NCI-H524 treated with DMSO at 0.1 percent for 48 hours (cell line): ENCODE measurements around the gene IGF1R.

ENCODE experiments used
- DNase-seq: peaks from one replicate; lab custom pipeline; 2025; lab: John Stamatoyannopoulos, UW

The IGF1R gene

DNA sequence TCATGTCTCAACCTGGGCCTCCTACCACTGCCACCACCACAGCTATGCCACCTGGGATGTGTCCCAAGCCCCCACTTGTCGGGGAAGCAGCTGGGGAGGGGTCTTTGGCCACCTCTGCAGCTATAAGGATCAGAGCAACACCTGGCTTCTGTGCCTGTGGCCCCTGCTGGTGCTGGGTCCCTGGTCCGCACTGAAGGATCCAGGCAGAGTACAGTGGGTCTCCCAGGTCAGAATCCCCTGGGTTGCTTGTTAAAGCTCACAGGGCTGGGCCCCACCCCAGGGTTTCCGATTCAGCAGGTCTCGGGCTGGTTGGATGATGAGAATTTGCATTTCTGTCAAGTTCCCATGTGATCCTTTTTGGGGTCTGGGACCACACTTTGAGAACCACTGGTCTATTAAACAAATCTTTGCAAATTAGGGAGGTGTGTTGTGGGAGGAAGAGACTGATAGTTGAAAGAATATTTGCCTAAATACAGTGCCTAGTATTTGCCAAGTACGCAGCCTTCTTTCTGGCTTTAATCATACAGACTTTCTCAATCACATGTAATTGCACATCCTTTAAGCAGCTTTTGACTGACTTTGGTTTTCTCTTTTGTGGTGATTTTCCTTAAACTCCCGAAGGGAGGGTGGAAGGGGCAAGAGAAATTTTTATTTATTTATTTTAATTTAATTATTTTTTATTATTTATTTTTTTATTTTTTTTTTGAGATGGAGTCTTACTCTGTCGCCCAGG, 127.3 kb downstream of the IGF1R start:
- no peak for DNase-seq

DNA sequence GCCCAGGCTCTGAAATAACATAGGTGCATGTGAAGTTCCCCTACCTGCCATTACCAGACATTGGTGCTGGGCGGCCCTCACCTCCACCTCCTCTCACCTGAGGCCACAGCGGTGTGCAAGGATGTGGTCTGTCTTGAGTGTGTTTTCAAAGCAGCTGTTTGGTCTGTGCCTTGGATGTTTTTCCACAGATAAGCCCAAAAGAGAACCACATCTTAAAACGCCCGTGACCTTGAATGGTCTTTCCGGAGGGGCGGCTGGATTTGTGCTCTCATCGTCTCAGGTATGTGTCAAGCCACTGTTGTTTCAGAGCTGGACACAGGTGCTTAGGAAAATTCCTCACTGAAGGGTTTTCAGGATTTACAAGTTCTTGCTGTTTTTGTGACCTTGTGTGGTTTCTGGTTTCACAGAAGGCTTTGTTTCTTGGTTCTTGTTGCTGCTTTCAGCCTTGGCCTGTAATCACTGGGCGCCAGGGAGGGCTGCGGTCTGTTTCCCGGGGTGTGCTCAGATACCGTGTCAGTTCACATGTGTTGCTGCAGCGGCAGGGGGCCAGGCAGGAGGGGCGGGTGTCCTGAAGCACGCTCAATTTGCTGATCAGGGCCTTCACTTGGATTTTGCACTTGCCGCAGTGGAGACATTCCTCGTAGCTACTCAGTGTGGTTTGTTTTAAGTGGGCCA, 128.4 kb downstream of the IGF1R start:
- DNase-seq, result no peak

DNA sequence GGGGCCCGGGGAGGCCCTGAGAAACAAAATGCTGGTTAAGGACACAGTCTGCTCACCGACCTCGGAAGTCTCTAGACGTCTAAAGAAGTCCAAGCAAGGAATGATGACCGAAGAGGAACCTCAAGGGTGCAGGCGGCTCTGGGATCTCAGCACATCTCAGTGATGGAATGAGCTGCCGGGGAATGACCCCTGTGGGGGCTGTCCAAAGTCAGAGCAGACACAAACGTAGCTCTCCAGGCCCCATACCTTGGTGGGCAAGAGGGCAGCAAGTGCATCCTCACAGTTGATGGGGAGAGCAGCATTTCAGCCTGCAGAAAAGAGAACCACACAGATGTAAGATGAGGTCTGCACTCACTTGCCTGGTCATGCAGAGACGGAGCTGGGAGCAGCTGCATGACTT, 129.1 kb downstream of the IGF1R start:
- DNase-seq, result no peak

DNA sequence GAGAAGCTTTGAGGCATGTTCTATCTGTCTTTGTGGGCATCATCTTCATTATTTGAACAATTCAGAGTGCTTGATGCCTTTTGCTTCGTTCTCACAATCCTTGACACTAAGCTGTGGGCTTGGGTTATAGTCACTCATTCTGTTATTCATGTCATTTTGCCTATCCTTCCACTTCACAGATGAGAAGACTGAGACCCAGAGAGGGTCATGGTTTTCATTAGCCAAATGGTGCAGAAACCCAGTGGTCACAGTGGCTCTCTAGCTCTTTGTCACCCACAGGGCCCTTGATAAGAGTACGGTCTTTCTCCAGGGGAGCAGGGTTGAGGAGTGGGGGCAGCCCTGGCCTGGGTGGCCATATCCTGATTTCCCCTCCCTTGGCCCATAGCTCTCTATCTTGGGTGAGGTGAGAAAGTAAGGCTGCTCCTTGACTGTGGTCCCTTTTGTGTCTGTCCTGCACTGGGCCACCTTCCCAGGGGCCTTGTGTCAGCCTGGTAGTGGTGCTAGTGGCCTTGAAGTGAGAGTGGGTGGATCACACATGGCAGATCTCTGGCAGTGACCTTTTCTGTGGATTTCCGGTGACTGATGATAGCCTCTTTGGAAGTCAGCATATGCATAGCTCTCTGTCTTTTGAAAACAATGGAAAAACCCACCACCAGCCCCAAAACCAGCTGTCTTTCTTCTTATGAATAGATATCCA, 130.1 kb downstream of the IGF1R start:
- DNase-seq, result no peak

DNA sequence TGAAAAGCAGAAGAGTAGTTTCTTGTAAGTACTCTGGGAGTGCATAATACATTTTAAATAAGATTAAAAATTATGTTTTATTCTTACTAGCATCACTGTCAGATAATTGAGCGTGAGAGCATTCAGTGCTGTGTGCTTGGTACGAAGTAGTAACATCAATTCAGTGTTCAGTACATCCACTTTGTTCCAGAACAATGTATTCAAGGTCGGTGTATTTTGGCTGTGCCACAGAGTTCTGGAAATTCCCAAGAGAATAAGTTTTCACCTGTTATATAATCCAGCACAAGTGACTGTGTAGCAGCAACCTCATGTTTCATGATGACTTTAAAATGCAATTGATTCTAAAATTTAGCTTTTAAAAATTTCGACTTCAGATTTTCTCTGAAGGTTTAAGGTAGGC, 130.6 kb downstream of the IGF1R start:
- DNase-seq, result no peak

DNA sequence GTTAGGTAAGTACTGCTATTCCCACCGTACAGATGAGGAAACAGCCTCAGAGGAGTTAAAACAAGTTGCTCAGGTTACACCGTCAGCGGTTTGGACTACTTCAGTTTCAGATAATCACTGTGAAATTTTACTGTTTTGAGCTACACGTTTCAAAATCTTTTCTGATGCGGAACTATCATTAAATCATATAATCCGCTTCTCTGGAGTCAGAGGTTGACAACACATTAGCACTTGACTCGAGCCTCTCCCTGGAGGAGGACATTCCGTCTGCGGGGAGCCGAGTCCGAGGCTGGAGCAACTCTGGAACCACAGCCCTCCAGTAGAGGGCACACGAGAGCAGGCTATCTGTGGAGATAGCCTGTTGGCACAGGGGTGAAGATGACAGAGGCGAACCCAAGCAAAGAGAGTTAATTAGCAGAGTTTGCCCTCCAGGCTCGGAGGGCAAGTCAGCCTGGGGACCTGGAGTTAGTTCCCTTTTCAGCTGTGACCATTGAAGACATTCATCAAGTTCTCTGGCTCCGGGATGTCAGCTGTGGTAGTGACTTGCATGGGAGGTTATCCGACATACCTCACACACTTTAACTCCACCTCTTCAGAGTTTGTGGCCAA, 131.2 kb downstream of the IGF1R start:
- DNase-seq, result peak; percentile 54

DNA sequence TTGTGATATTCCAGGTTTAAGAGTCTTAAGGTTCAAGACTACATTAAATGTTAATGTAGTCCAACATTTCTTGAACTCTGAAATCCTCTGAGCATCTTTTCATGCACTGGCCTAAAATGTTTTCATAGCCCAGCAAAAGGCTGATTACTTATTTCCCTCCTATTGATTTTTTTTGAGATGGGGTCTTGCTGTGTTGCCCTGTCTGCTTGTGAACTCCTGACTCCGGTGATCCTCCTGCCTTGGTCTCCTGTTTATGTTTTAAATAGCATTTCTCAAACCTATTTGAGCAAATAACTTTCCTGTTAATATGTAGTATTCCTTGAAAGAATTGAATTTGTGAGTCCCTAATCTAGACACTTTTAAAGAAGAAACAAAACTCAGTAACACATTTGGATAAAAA, 133.5 kb downstream of the IGF1R start:
- DNase-seq, result no peak

DNA sequence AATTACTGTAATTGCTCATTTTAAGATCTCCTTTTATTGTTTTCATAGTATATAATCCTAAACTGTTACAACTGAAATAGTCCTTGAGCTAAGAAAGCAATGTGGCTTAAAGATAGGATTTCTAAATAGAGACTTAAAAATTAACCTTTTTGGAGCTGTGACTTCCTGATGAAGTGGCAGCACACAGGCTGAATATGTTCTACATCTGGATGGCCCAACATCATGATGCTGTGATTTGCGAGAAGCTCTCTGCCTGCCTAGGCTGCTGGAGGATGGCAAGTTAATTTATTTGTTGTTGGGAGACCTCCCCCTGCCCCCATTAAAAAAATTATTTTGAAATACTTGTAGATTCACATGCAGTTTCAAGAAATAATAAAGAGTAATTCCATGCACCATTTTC, 134.5 kb downstream of the IGF1R start:
- DNase-seq, result no peak

DNA sequence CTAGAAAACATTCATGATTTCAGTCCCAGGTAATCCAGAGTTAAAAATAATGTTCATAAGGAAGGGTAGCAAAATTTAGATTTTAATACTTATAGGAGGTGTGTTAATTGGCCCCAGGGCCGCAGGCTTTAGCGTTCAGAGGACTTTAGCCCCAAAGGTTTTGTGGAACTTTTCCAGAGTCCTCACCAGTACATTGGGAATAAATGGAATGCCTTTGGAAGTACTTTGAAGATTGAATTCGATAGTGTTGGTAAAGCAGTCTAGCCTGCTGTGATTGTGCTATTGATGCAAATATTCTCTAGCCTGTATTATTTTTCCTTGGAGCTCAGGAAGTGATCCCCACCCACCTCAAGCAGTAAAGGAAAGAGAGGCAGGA, 137.1 kb downstream of the IGF1R start:
- no peak for DNase-seq

DNA sequence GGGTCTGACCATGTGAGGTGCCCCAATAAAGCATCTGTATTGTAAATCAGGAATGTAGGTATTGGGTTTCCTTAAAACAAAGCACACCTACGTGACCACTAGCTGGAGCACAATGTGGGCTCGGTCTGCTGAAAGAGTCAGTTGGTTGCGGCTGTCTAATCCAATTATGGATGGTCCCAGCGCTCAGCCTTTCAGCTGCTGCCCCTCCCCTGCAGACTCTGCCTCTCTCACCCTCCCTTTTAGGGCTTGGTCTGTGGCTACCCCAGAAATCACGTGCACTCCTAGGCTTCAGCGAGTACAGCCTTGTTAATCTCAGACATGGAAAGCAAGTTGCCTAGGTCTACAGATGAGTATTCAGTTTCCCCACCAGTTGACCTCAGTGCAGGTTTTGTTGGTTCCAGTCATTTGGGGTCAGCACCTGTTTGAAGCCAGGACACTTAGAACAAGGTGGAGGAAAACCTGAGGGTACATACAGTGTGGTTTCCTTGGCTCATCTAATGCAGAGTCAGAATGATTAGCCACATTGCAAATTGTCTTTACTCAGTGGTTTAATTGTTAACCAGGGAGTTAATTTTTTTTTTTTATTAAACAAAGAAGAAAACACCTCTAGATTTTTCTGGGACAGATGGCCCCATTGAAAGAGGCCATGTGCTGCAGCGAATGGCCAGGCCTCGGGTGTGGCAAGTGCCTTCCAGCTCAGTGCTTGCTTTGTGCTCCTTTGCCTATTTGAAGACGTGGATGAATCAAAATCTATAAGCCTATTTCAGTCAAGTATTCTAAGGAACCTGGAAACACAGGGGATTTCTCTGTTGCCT, 137.7 kb downstream of the IGF1R start:
- DNase-seq, result peak; percentile 97

DNA sequence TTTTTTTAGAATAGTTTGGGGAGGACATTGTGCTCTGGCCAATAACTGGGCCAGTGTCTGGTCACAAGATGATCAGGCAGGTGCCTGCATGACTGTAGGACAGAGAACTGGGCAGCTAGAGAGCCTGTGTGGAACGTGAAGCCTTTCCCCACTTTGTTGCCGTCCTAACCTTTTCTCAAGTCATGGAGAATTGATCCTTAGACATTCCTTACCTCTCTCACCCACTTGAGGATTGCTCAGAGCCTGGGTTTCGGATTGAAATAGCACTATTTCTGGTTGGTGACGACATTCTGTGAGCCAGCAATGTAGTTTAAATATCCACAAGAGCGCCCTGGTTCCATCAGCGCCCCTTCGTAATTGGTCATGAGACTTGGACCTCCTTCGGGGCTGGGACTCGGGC, 138.4 kb downstream of the IGF1R start:
- DNase-seq, result no peak

DNA sequence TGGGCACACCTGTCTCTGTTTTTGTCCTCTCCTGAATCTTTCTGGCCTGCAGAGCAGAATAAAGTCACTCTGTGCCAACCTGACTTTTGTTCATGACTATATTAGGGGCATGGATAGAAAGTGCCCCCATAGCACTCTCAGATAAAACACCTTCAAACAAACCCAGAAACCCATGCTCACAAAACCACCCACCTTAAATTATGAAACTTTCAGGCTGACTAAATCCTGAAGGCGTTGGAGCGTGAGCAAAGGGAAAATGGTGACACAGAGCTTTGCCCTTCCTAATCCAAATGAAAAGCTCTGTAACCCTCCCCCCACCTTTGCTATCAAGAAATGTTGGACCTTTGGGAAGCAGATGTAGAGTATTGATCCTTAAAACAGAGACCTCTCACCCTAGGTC, 138.9 kb downstream of the IGF1R start:
- no peak for DNase-seq

DNA sequence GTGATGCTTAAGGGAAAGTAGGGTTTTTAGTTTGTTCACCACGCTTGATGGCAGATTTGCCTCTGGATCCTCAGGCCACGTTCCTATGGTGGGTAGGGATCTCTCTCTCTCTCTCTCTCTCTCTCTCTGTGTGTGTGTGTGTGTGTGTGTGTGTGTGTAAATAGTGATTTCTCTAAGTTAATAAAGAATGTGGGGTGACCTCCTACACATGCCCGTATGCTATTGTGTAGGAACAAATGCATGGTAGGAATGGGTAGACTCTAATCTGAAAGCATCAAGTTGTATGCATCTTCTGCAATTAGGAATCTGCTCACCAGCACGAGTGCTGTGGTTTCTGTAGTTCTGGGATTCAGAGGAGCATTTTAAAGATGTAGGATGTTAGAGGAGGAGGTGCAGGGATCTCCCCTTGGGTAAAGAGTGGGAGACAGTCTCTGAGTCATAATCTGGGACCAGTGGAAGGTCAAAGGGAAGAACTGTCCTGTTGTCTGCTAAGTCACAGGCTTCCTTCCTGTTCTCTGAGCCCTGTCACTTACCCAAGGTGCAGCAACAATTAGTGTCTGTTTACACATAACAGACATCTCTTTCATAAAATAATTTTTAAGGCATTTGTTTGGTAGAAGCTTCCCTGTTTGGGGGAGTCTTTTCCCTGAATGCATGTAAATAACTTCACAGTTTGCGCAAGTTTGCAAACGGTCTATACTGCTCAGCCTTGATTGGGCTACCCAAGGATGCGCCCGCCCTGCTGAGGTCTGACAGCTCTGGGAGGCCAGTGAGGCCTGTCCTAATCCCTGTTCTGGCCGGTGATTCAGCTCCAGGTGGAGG, 139.8 kb downstream of the IGF1R start:
- no peak for DNase-seq

DNA sequence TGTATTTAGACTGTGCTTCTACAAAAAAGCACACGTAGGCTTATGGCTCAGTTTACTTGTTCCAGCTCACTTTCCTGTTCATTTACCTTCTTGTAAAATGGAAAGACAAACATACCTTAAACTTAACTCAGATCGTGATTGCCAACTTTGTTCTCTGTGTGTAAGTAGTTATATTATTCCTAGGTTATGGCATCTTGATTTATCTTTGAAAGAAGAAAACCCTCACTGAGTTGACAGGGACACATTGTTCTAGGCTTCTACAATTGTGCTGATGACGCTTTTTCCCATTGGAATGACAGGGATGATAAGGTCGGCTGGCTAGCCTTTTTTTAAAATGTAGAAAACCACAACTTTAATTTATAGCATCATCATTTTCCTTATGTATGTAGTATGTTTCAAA, 140.7 kb downstream of the IGF1R start:
- no peak for DNase-seq

DNA sequence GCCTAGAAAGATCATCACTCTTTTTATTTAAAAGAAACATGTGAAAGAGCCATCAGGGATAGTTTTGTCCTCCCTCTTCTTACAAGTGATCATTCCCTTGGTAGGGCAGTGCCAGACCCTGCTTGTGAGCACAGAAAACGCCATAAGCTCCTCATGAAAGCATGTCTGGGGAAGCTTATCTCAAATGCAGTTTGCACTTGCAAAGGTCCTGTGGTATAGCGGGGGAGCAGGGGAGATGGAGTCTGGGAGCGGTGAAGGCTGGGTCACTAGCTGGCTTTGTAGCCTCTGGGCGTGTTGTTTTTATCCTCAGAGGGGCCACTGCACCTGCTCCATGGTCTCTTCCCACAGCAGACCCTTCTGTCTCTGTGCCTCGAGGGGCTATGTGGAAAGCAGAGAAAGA, 141.9 kb downstream of the IGF1R start:
- no peak for DNase-seq

DNA sequence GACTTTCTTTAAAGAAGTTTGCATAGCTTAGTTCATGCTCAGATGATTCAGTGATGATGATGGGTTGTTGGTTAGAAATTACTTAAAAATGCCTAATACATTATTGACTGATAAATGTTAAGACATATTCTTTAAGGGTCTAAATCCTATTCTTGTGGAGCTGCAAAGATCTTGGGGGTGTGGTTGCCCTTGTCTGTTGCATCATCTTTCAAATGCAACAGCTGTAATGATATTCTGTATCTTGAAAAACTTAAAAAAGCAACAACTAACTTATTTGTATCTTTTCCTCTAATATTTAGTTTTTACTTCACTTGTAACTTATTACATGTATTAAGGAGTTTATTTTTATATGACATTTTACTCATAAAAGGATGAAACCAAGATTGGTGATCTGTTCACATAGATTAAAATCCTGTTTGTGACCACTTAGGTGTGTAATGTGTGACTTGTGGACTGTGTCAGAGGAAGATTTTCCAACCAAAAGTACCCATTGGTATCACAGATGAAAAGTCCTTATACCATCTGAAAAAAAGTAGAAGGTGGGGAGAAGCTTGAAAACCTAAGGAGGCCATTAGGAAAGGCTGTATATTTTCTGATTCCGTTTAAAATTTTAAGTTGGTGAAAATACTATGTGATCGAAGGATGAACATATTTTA, 142.8 kb downstream of the IGF1R start:
- no peak for DNase-seq

DNA sequence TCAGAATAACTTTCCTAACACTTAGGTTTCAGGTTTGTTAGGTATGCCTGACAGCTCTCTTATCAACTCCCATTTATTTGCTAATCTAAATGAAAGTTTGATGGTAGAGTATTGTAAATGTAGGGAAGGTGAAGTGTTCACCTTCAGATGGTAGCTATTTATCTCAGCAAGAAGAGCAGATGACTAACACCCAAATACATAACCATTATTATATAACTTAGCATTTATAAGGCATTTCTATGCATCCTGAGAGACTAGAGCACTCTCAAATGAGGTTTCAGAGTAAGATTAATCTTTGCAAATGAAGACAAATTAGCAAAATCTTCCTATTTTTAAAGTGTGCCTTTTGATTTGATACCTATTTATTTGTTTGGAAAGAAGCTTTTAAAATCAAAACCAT, 143.8 kb downstream of the IGF1R start:
- no peak for DNase-seq

DNA sequence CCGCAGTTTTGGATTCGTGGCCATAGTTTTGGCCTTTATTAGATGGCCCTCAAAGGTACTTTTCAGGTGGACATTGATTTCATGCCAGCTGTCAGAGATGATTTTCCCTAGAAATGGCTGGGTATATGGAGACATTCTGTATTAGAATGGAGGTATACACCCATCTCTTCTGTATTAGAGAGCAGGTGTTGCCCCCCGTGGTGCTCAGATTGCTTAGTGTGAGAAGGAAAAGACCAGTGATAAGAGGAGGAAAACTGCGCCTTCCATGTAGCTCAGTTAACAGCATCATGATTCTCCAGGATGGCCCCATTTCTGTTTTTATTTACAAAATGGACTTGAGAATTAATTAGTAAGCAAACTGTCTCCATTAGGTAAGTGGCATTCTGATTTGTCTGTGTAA, 145.9 kb downstream of the IGF1R start:
- peak; percentile 2 for DNase-seq

DNA sequence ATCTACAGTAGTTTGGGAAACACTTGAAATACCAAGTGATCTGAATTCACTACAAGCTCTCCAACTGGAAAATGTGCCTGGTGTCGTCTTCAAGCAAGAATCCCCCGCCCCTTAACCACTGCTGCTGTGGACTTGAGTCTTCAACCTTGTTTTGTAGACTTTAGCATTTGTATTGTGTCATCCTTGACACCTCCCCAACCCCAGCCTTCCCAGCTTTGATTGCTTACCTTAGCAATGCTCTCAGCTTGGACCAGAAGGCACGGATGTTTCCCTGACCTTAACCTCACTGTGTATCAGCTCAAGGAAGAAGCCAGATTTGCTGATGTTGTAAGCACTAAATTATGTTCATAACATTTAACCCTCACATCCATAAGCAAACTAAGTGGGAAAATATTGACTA, 146.4 kb downstream of the IGF1R start:
- DNase-seq, result no peak

DNA sequence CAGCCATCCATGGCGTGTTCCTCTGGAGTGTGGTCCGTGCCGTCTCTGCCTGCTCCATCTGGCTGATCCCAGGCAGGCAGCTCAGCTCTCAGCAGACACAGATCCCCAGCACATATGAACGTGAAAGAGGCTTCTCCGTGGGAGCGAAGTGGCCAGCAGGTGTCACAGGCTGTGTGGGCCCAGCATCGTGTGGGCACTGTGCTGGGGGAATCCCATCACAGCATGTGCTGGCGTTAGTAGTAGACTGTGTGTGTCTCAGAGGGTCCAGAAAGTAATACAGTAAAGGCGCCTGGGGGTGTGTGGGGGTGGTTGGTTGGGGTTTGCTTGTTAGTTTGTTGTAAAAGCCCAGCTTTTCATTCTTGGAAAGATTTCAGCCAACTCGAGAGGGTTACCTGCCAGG, 147.6 kb downstream of the IGF1R start:
- peak; percentile 9 for DNase-seq
